ENCODE measurements around the gene IL16. TPM values are rescaled to one million over a fixed set of nuclear protein-coding genes. Genes with fewer than 3 reads are reported as not detected.

IL16 gene
- polyA plus RNA-seq, 1 donor (not counting 4 experiments of a cell fraction or from before 2014, with no cell fraction given): not detected

- FAIRE-seq: no peak
These were observed 118.9 kb downstream of the IL16 start for GRCh38 chr15:81315452-81316175.

GRCh38 chr15:81316267-81316666 lies 119.6 kb downstream of the IL16 start:
- Histone ChIP-seq H3K4me1 (ENCODE audit: control insufficient read depth, extremely low read depth, insufficient read depth, low read length) (peaks cover 20% of the 10 kb centered on the region), H4K20me1 (ENCODE audit: control insufficient read depth, extremely low read depth, insufficient read depth, low read length) (no peaks in the 10 kb centered on the region), H3K9me1 (ENCODE audit: control insufficient read depth, extremely low read depth, insufficient read depth, low read length) (no peaks in the 10 kb centered on the region), H3K79me2 (ENCODE audit: control insufficient read depth, insufficient read depth, low read length) (no peaks in the 10 kb centered on the region), H3K27me3 (ENCODE audit: control insufficient read depth, extremely low read depth, insufficient read depth, low read length) (no peaks in the 10 kb centered on the region), H3K36me3 (ENCODE audit: control insufficient read depth in 2 of 2, extremely low read depth in 1 of 2, insufficient read depth in 2 of 2, low read length in 2 of 2) (peaks cover 54 to 58% of the 10 kb centered on the region in 2 experiments), H2AFZ (ENCODE audit: control insufficient read depth, low read length) (no peak overlapping the region), H3K4me3 (ENCODE audit: control insufficient read depth in 2 of 3, extremely low read depth in 1 of 3, insufficient read depth in 2 of 3, low read depth in 1 of 3, low read length in 3 of 3) (no peak overlapping the region), H3K27ac (ENCODE audit: control insufficient read depth, insufficient read depth, low read length) (no peak overlapping the region), H3K4me2 (ENCODE audit: control insufficient read depth, extremely low read depth, insufficient read depth, low read depth, low read length) (no peak overlapping the region), H3K9ac (ENCODE audit: control insufficient read depth, extremely low read depth, insufficient read depth, low read length) (no peak overlapping the region), H3K9me3 (ENCODE audit: control insufficient read depth, low read depth, low read length) (no peaks in the 10 kb centered on the region)
- TF ChIP-seq CTCF (optimal IDR thresholded peaks at IDR 0.05 in 1 of 3, IDR thresholded peaks at IDR 0.05 in 1 of 3, conservative IDR thresholded peaks at IDR 0.05 in 1 of 3; ENCODE audit: extremely low read depth in 1 of 3, insufficient read depth in 2 of 3, low read length in 3 of 3) (no peak), EZH2 (IDR thresholded peaks at IDR 0.05; ENCODE audit: low read length) (no peak)
- no peak for FAIRE-seq
- no peak for DNase-seq (ENCODE audit: low read depth, low spot score)
- dilution Hi-C loops (cut with MboI; ENCODE audit: extremely low pct_ligation_motif_present, low sequenced_read_pairs): no loop called here

More at GRCh38 chr15:81315452-81316175, 118.9 kb downstream of the IL16 start:
- Histone ChIP-seq H3K79me2 (ENCODE audit: control insufficient read depth, insufficient read depth, low read length) (no peaks in the 10 kb centered on the region), H2AFZ (ENCODE audit: control insufficient read depth, low read length) (no peak overlapping the region), H3K9me3 (ENCODE audit: control insufficient read depth, low read depth, low read length) (no peaks in the 10 kb centered on the region), H3K4me2 (ENCODE audit: control insufficient read depth, extremely low read depth, insufficient read depth, low read depth, low read length) (no peak overlapping the region), H3K9me1 (ENCODE audit: control insufficient read depth, extremely low read depth, insufficient read depth, low read length) (no peaks in the 10 kb centered on the region), H3K27ac (ENCODE audit: control insufficient read depth, insufficient read depth, low read length) (no peak overlapping the region), H3K27me3 (ENCODE audit: control insufficient read depth, extremely low read depth, insufficient read depth, low read length) (no peaks in the 10 kb centered on the region), H3K4me1 (ENCODE audit: control insufficient read depth, extremely low read depth, insufficient read depth, low read length) (peaks cover 20% of the 10 kb centered on the region), H3K4me3 (ENCODE audit: control insufficient read depth in 2 of 3, extremely low read depth in 1 of 3, insufficient read depth in 2 of 3, low read depth in 1 of 3, low read length in 3 of 3) (no peak overlapping the region), H3K9ac (ENCODE audit: control insufficient read depth, extremely low read depth, insufficient read depth, low read length) (no peak overlapping the region), H3K36me3 (ENCODE audit: control insufficient read depth in 2 of 2, extremely low read depth in 1 of 2, insufficient read depth in 2 of 2, low read length in 2 of 2) (peaks cover 54 to 63% of the 10 kb centered on the region in 2 experiments), H4K20me1 (ENCODE audit: control insufficient read depth, extremely low read depth, insufficient read depth, low read length) (no peaks in the 10 kb centered on the region)
- dilution Hi-C loops (cut with MboI; ENCODE audit: extremely low pct_ligation_motif_present, low sequenced_read_pairs): no loop called here
- no peak for DNase-seq (ENCODE audit: low read depth, low spot score)
- TF ChIP-seq CTCF (optimal IDR thresholded peaks at IDR 0.05 in 1 of 3, IDR thresholded peaks at IDR 0.05 in 1 of 3, conservative IDR thresholded peaks at IDR 0.05 in 1 of 3; ENCODE audit: extremely low read depth in 1 of 3, insufficient read depth in 2 of 3, low read length in 3 of 3) (no peak), EZH2 (IDR thresholded peaks at IDR 0.05; ENCODE audit: low read length) (no peak)

Data from keratinocyte (primary cell).